Sigmoid colon (tissue), 7 donors: ENCODE measurements around the gene GOLGA8H. TPM values are rescaled to one million over a fixed set of nuclear protein-coding genes. Genes with fewer than 3 reads are reported as not detected.
A peak's percentile ranks its signal among the peaks of the same experiment; 100 is the strongest.
"Not testable (repeated sequence)": the region's sequence is repeated elsewhere in the genome, so short reads cannot be mapped to it uniquely, and the experiment has no call there.

Source experiments
- DNase-seq: peaks from one replicate; pipeline ENCODE4 v3.0.0-alpha.2; 2019
- H3K27ac ChIP-seq, 4 donors: fragments of 200-600 bp; sonication (generic); one replicate each; pipeline ENCODE4 v1.5.1; 2016 to 2019; ENCODE audit warnings: mild to moderate bottlenecking in 1 of 4
- H3K27me3 ChIP-seq, 3 donors: fragments of 200-600 bp; sonication (generic); one replicate each; pipeline ENCODE4 v1.5.1; 2019; ENCODE audit warnings: mild to moderate bottlenecking in 1 of 3
- H3K36me3 ChIP-seq, 4 donors: fragments of 200-600 bp; sonication (generic); one replicate each; pipeline ENCODE4 v1.5.1; 2016 to 2019
- H3K4me1 ChIP-seq, 4 donors: fragments of 200-600 bp; sonication (generic); one replicate each; pipeline ENCODE4 v1.5.1; 2017 to 2019
- H3K4me3 ChIP-seq, 4 donors: fragments of 200-600 bp; sonication (generic); one replicate each; pipeline ENCODE4 v1.5.1; 2017 to 2019; ENCODE audit warnings: mild to moderate bottlenecking in 2 of 4, moderate library complexity in 1 of 4
- H3K9me3 ChIP-seq, 4 donors: fragments of 200-600 bp in 3 of 4; sonication (generic) in 3 of 4; one replicate each; pipeline versions ENCODE4 v1.5.1 to v1.6.1; 2013 to 2019
- CTCF ChIP-seq, 4 experiments: fragments of 450-650 bp in 3 of 4; fragments of 200-600 bp in 1 of 4; IDR thresholded peaks; one replicate each; pipeline ENCODE4 v1.5.1; 2016 to 2019; ENCODE audit warnings: antibody characterized with exemption in 4 of 4, mild to moderate bottlenecking in 3 of 4, moderate library complexity in 2 of 4
- WGBS, 2 donors: extraction: QIAGEN DNeasy Blood & Tissue Kit; methylation state at CpG; one replicate each; pipeline ENCODE4 v1.1.7; 2013; 5-methylcytosine and 5-hydroxymethylcytosine counted together
- intact Hi-C: fragments of 100-400 bp; cut with DNase I; formaldehyde crosslinking; loops from one replicate; pipeline ENCODE4 v1.15.1; 2023
- polyA plus RNA-seq, 3 donors: library from polyadenylated mRNA; stranded (reverse); fragments of 200-250 nt; gene quantifications; one replicate each; pipeline ENCODE4 v1.2.3, GENCODE V29; 2013
- total RNA-seq, 4 donors: library from RNA; depleted of rRNA; stranded (reverse); fragments of >200 nt; gene quantifications; one replicate each; pipeline ENCODE4 v1.1.0, GENCODE V29; 2016
- donor health status: healthy with polysubstance abuse.
- donor health status: Bipolar disorder and iron deficiency.
- donor health status: healthy.

Gene GOLGA8H, protein sequence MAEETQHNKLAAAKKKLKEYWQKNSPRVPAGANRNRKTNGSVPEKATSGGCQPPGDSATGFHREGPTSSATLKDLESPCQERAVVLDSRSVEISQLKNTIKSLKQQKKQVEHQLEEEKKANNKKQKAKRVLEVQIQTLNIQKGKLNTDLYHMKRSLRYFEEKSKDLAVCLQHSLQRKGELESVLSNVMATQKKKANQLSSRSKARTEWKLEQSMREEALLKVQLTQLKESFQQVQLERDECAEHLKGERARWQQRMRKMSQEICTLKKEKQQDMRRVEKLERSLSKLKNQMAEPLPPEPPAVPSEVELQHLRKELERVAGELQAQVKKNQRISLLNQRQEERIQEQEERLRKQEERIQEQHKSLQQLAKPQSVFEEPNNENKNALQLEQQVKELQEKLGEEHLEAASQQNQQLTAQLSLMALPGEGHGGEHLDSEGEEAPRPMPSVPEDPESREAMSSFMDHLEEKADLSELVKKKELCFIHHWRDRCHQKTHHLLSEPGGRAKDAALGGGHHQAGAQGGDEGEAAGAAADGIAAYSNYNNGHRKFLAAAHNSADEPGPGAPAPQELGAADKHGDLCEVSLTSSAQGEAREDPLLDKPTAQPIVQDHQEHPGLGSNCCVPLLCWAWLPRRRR
- total RNA-seq (under 1 TPM in 1 of 4 donors, not detected in 3; 0.33 TPM), polyA plus RNA-seq (under 1 TPM in 1 of 3 donors, not detected in 2; 0.36 TPM)

DNA sequence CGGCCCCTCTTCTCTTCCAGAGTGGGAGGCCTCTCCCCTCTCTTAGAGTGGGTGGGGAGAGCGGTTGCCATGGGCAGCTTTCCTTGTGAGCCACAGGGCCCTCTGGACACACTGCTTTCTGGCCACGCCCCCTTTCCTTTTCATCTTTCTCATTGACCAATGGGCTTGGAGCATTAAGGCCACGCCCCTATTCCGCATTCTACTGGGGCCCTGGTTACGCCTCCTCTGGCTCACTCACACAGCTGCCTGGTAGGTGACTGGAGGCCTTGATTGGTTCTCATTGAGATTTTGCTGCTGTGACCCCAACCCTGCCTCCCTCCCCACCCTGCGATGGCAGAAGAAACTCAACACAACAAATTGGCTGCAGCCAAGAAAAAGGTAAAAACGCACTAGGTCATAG, at the start of gene GOLGA8H:
Gene GOLGA8H, plus strand, starts transcription at position 233 of the 400 bp plus-strand sequence. Its CDS starts 98 bp downstream, at position 331.
- H3K9me3 ChIP-seq, H3K4me3 ChIP-seq, intact Hi-C loops, H3K27me3 ChIP-seq, H3K36me3 ChIP-seq, H3K4me1 ChIP-seq, H3K27ac ChIP-seq, DNase-seq: not testable (repeated sequence)
- 93% methylated on average over 4 to 5 of the region's 8 CpGs for WGBS, 2 donors

DNA sequence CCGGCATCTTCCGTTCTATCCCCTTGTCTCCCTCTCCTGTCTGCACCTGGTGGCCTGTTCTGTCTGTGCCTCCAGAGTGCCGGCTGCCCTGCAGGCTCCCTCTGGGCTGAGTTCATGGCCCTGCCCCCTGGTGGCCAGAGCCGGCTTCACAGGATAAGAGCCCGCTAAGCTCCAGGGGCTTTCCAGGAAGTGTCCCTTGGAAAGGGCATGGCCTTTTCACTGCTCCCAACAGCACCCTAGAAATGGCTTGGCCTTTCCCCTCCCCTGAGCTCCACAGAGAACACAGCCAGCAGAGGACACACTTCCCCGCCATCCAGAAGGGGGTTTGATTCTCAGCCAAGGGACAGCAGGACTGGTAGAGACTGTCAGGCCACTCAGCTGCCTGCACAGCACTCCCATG, 36.9 kb upstream of the GOLGA8H start:
- intact Hi-C loops, H3K27me3 ChIP-seq, H3K4me1 ChIP-seq, H3K4me3 ChIP-seq, H3K27ac ChIP-seq, DNase-seq, H3K9me3 ChIP-seq, H3K36me3 ChIP-seq: not testable (repeated sequence)
- WGBS, 2 donors: no CpG with 5 or more reads among the region's 6 CpGs

DNA sequence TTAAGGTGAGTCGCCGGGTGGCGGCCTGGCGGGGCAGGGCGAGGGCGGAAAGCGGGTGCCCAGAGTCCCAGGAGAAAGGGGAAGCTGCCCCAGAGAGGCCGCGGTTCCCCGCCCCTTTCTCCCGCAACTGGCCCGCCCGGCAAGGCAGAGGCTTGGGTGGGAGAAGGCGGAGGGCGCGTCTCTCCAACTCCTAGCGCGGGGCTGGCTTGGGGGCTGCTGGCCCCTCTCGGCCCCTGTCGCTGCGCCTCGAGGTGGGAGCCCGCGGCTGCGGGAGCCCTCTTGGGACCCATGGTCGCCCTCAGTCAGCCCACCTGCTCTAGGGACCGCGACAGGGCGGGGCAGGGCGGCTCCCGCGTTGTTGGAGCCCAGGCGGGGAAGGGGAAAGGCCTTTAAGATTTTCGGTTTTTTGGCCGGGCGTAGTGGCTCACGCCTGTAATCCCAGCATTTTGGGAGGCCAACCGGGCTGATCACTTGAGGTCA, 30.8 kb upstream of the GOLGA8H start:
- H3K27me3 ChIP-seq, H3K36me3 ChIP-seq, DNase-seq, H3K27ac ChIP-seq, intact Hi-C loops, H3K9me3 ChIP-seq, H3K4me1 ChIP-seq: not testable (repeated sequence)
- WGBS, 2 donors: no CpG with 5 or more reads among the region's 38 CpGs
- H3K4me3 ChIP-seq: peak overlapping the region in 2 of 4 donors; percentile 32 to 39

- H3K27ac ChIP-seq, H3K9me3 ChIP-seq, intact Hi-C loops, H3K4me3 ChIP-seq, DNase-seq, H3K36me3 ChIP-seq, H3K4me1 ChIP-seq, H3K27me3 ChIP-seq: not testable (repeated sequence)
- WGBS, 2 donors: no CpG with 5 or more reads among the region's 6 CpGs
Observed at GRCh38 chr15:30579394-30579970, 24.3 kb upstream of the GOLGA8H start.

- H3K9me3 ChIP-seq, H3K4me1 ChIP-seq, DNase-seq, intact Hi-C loops, H3K36me3 ChIP-seq, H3K4me3 ChIP-seq, H3K27ac ChIP-seq, H3K27me3 ChIP-seq: not testable (repeated sequence)
- WGBS, 2 donors: no CpG with 5 or more reads among the region's 4 CpGs
Observed at GRCh38 chr15:30580716-30581115, 23.1 kb upstream of the GOLGA8H start.

- H3K36me3 ChIP-seq, DNase-seq, H3K4me1 ChIP-seq, intact Hi-C loops, H3K9me3 ChIP-seq, H3K4me3 ChIP-seq, H3K27me3 ChIP-seq, H3K27ac ChIP-seq: not testable (repeated sequence)
- TF ChIP-seq CTCF (IDR thresholded peaks at IDR 0.05): peak in 2 of 4 experiments; percentile 8 to 22
- 2 to 21% methylated on average over 2 of the region's 2 CpGs for WGBS, 2 donors
Observed at GRCh38 chr15:30598953-30599352, 4.9 kb upstream of the GOLGA8H start.

DNA sequence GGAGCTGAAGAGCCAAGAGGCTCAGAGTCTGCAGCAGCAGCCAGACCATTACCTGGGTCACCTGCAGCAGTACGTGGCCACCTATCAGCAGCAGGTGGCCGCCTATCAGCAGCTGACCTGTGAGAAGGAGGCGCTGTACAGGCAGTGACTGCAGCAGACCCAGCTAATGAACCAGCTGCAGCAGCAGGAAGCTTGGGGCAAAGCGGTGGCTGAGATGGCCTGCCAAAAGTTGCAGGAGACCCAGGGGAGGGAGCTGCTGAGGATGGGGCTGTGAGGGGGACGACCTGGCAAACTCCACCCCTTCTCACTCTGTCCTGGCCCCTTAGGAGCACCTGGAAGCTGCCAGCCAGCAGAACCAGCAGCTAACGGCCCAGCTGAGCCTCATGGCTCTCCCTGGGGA, 8.4 kb downstream of the GOLGA8H start:
- H3K36me3 ChIP-seq, DNase-seq, H3K4me3 ChIP-seq, H3K4me1 ChIP-seq, H3K27ac ChIP-seq, H3K27me3 ChIP-seq, intact Hi-C loops, H3K9me3 ChIP-seq: not testable (repeated sequence)
- WGBS, 2 donors: no CpG with 5 or more reads among the region's 6 CpGs

DNA sequence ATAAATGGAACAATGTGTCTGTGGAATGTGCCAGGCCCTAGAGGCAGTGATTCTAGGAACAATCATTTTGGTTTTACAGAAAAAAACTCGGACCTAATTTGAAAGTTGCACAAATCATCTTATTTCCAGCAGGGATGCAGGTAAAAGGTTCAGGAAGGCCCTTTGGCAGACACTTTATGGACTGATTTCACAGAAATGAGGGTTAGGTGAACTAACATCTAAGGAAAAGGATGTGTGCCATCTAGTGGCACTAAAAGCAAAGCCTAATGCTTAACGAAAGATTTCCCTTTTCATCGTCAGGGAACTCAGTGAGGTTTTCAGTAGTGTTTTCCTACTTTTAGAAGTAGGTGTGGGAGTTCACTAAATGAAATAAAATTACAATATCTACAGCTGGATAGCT, 17.5 kb downstream of the GOLGA8H start:
- WGBS, 2 donors: 4 to 22% methylated on average over 1 to 2 of the region's 3 CpGs
- H3K4me3 ChIP-seq, intact Hi-C loops, H3K36me3 ChIP-seq, H3K27ac ChIP-seq, DNase-seq, H3K4me1 ChIP-seq, H3K9me3 ChIP-seq, H3K27me3 ChIP-seq: not testable (repeated sequence)
